HCT116 (cell line): ENCODE measurements around the gene PHPT1. TPM values are rescaled to one million over a fixed set of nuclear protein-coding genes. Genes with fewer than 3 reads are reported as not detected.
A peak's percentile ranks its signal among the peaks of the same experiment; 100 is the strongest.

Experiments used
- ATAC-seq: fragments of 200-7000 bp; cut with Tn5 transposase; 2 replicates; pipeline ENCODE4 v1.9.1; 2020; ENCODE audit warnings: mild to moderate bottlenecking, moderate library complexity
- BruUV-seq: library from RNA; stranded (reverse); fragments of 400-500 nt; replicated peaks from 2 replicates; lab custom pipeline; 2021; lab: Mats Ljungman, UMichigan
- CTCF ChIA-PET: fragments of 300-600 bp; sonication (Branson Sonifier 250); formaldehyde crosslinking; loops from one replicate; lab custom pipeline; 2021; ENCODE audit warnings: antibody characterized with exemption; lab: Charles Lee
- POLR2A ChIA-PET: fragments of 300-600, 350-600 bp; sonication (Branson Sonifier 250); formaldehyde crosslinking; loops from one replicate; lab custom pipeline; 2021; ENCODE audit warnings: antibody characterized with exemption; lab: Charles Lee
- RAD21 ChIA-PET, 2 experiments: fragments of 300-600 bp; sonication (Branson Sonifier 250); formaldehyde crosslinking; loops; one replicate each; lab custom pipeline; 2023; ENCODE audit warnings: low total read pairs in 2 of 2; ENCODE audit not compliant: uncharacterized antibody in 2 of 2, unreplicated experiment in 2 of 2, low non-redundant PET in 1 of 2; lab: Charles Lee
- DNase-seq: peaks from one replicate; pipeline ENCODE4 v3.0.0-alpha.2; 2010; ENCODE audit warnings: low read depth, low spot score
- H2AFZ ChIP-seq: fragments of 200-600 bp; shearing (Covaris generic), sonication (generic); 2 replicates; pipeline ENCODE4 v1.6.1; 2017; ENCODE audit warnings: low read depth, mixed run types, mixed read lengths, antibody characterized with exemption, low read length; ENCODE audit not compliant: poor library complexity, severe bottlenecking
- H3K27ac ChIP-seq: 2 replicates; pipeline ENCODE4 v1.5.1; 2012; ENCODE audit warnings: low read depth, low read length
- H3K27me3 ChIP-seq: fragments of 200-600 bp; sonication (generic); 2 replicates; pipeline ENCODE4 v1.6.1; 2016; ENCODE audit warnings: mixed run types, low read length, mixed read lengths; ENCODE audit not compliant: insufficient read depth
- H3K36me3 ChIP-seq, 2 experiments: fragments of 200-500 bp in 1 of 2; fragments of 200-600 bp in 1 of 2; sonication (Bioruptor generic) in 1 of 2; sonication (generic) in 1 of 2; 2 replicates each; pipeline versions ENCODE4 v1.5.1 to v1.6.1; 2014 to 2016; ENCODE audit warnings: low read length in 2 of 2, inconsistent platforms in 1 of 2, mixed read lengths in 1 of 2, mixed run types in 1 of 2; ENCODE audit not compliant: insufficient read depth in 2 of 2, control insufficient read depth in 1 of 2
- H3K4me1 ChIP-seq, 2 experiments: fragments of 200-600 bp in 1 of 2; sonication (generic) in 1 of 2; 2 replicates each; pipeline versions ENCODE4 v1.5.1 to v1.6.1; 2012 to 2017; ENCODE audit warnings: low read length in 2 of 2, inconsistent platforms in 1 of 2, mild to moderate bottlenecking in 1 of 2, mixed read lengths in 1 of 2, mixed run types in 1 of 2, moderate library complexity in 1 of 2; ENCODE audit not compliant: insufficient read depth in 2 of 2, control insufficient read depth in 1 of 2
- H3K4me2 ChIP-seq: fragments of 200-600 bp; sonication (generic); 2 replicates; pipeline ENCODE4 v1.6.1; 2017; ENCODE audit warnings: mixed run types, low read length, mixed read lengths
- H3K4me3 ChIP-seq, 2 experiments: fragments of 200-600 bp in 1 of 2; sonication (generic) in 1 of 2; replicated peaks in 1 of 2; 2 replicates each; pipeline ENCODE4 v1.5.1; 2011 to 2016; ENCODE audit warnings: low read length in 2 of 2, control low read depth in 1 of 2, low read depth in 1 of 2, mild to moderate bottlenecking in 1 of 2, mixed read lengths in 1 of 2, mixed run types in 1 of 2
- H3K79me2 ChIP-seq: fragments of 200-600 bp; sonication (generic); 2 replicates; pipeline ENCODE4 v1.6.1; 2017; ENCODE audit warnings: mild to moderate bottlenecking, mixed run types, low read length, moderate library complexity, mixed read lengths; ENCODE audit not compliant: insufficient read depth
- H3K9ac ChIP-seq: fragments of 200-600 bp; sonication (generic); 2 replicates; pipeline ENCODE4 v1.6.1; 2016; ENCODE audit warnings: low read length, mixed read lengths
- H3K9me2 ChIP-seq: fragments of 200-600 bp; sonication (generic), shearing (Covaris generic); 2 replicates; pipeline ENCODE4 v1.6.1; 2017; ENCODE audit warnings: mixed run types, mild to moderate bottlenecking, moderate library complexity; ENCODE audit not compliant: insufficient read depth
- H3K9me3 ChIP-seq, 2 experiments: fragments of 200-500 bp in 1 of 2; fragments of 200-600 bp in 1 of 2; sonication (Bioruptor generic) in 1 of 2; sonication (generic) in 1 of 2; 2 replicates each; pipeline ENCODE4 v1.6.1; 2014 to 2017; ENCODE audit warnings: low read length in 2 of 2, mixed read lengths in 2 of 2, inconsistent platforms in 1 of 2, low read depth in 1 of 2, mild to moderate bottlenecking in 1 of 2, mixed run types in 1 of 2, moderate library complexity in 1 of 2; ENCODE audit not compliant: control insufficient read depth in 1 of 2, insufficient read depth in 1 of 2
- H4K20me1 ChIP-seq: fragments of 200-600 bp; sonication (generic), shearing (Covaris generic); 2 replicates; pipeline ENCODE4 v1.6.1; 2017; ENCODE audit warnings: mixed run types, mild to moderate bottlenecking, moderate library complexity; ENCODE audit not compliant: insufficient read depth
- EZH2 ChIP-seq: fragments of 200-600 bp; sonication (generic); IDR thresholded peaks from 2 replicates; pipeline ENCODE4 v1.6.1; 2017; ENCODE audit warnings: antibody characterized with exemption, mixed run types
- EZH2phosphoT487 ChIP-seq: fragments of 200-600 bp; IDR thresholded peaks from 2 replicates; pipeline ENCODE4 v1.6.1; 2018; ENCODE audit warnings: antibody characterized with exemption, borderline replicate concordance
- FOSL1 ChIP-seq: IDR thresholded peaks from 2 replicates; pipeline ENCODE4 v1.6.1; 2012; ENCODE audit warnings: low read depth
- POLR2AphosphoS5 ChIP-seq: IDR thresholded peaks from 2 replicates; pipeline ENCODE4 v1.6.1; 2011; ENCODE audit warnings: mild to moderate bottlenecking, low read depth, low read length, moderate library complexity
- intact Hi-C: fragments of 100-400 bp; cut with micrococcal nuclease; formaldehyde crosslinking; loops from 2 replicates; pipeline ENCODE4 v1.10.0; 2022
- total RNA-seq: library from RNA; stranded (reverse); gene quantifications from one replicate; pipeline ENCODE4 v1.2.1, GENCODE V29; 2021; ENCODE audit not compliant: unreplicated experiment
- TF ChIP-seq, protein P1 (sequence below): IDR thresholded peaks from 2 replicates; pipeline ENCODE4 v1.6.1; 2012; ENCODE audit warnings: low read depth

PHPT1 gene
- total RNA-seq, 1 experiment from 2014 or later: 148 TPM

DNA sequence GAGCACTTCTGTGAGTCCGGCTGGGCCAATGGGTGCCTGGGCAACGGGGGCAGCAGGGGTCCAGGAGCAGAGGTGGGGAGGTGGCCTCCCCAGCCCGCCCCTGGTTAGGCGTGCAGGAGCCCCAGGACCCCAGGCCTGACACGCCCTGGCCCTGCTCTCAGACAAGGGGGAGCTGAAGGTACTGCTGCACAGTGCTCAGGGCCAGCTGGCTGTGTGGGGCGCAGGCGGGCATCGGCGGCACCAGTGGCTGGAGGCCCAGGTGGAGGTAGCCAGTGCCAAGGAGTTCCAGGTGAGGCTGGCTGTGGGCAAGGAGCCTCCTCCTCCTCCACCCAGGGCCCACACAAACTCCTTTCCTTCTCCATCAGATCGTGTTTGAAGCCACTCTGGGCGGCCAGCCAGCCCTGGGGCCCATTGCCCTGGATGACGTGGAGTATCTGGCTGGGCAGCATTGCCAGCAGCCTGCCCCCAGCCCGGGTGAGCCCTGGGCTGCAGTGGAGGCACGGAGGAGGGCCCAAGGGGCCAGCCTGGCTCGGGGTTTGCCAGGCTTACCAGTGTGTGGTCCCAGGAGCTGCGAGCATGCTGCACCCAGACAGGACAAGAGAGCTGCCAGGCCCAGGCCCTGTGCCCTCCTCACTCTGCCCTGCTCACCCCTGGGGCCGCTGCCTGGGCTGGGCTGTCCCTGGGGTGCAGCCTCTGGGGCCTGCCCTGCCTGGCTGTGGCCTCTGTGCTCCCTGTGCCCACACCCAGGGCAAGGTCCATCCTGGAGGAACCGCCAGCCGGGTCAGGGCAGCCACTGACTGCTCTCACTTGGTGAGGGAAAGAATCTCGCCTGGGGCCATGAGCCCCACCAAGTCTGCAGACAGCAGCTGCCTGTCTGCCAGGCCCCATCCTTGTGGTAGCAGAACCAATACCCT, 9.9 kb downstream of the PHPT1 start:
- Histone ChIP-seq H3K4me2 (no peak overlapping the region), H3K9me3 (no peaks in the 10 kb centered on the region), H3K36me3 (peaks cover 23% of the 10 kb centered on the region in 2 experiments; a peak in 3 of 4 replicates), H3K9ac (no peak overlapping the region), H2AFZ (no peak overlapping the region), H3K9me2 (no peaks in the 10 kb centered on the region), H3K4me3 (no peak overlapping the region), H3K4me1 (peaks cover 2 to 12% of the 10 kb centered on the region in 2 experiments; a peak in 2 of 4 replicates), H3K79me2 (peaks cover 10% of the 10 kb centered on the region), H3K27me3 (no peaks in the 10 kb centered on the region), H3K27ac (peak overlapping the region; percentile 44; the same call in 1 of the 2 replicates), H4K20me1 (no peaks in the 10 kb centered on the region)
- ATAC-seq: peak; percentile 13
- POLR2A ChIA-PET: interaction anchor here (0.9 kb wide), 1 partner anchor 26 kb away, joined by 3 read pairs; no protein-coding TSS in a partner anchor
- RAD21 ChIA-PET: no interaction called here
- DNase-seq: no peak
- no peak for TF ChIP-seq FOSL1
- no peak for TF ChIP-seq EZH2
- TF ChIP-seq EZH2phosphoT487: no peak
- intact Hi-C loops: no loop called here
- BruUV-seq: no TSS peak
- CTCF ChIA-PET: no interaction called here

DNA sequence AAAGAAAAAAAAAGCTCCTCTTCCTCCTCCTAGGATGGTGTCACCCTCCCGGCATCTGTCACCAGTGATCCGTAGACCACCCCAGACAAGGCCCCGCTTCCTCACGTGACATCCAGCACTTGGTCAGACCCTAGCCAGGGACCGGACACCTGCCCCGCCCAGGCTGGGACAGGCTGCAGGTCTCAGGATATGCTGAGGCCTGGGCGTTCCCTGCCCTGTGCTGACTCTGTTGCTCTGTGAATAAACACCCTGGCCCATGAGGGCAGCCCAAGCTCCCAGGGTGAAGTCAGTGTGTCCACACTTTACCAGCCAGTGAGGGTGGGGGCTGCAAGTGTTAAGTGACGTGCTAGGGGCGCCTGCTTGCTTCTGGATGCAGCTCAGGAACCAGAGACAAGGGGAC, 11.3 kb downstream of the PHPT1 start:
- Histone ChIP-seq H3K4me3 (no peak overlapping the region), H2AFZ (no peak overlapping the region), H3K9me2 (no peaks in the 10 kb centered on the region), H3K79me2 (peaks cover 25% of the 10 kb centered on the region), H3K4me2 (no peak overlapping the region)
- no peak for ATAC-seq
- TF ChIP-seq, protein P1, sequence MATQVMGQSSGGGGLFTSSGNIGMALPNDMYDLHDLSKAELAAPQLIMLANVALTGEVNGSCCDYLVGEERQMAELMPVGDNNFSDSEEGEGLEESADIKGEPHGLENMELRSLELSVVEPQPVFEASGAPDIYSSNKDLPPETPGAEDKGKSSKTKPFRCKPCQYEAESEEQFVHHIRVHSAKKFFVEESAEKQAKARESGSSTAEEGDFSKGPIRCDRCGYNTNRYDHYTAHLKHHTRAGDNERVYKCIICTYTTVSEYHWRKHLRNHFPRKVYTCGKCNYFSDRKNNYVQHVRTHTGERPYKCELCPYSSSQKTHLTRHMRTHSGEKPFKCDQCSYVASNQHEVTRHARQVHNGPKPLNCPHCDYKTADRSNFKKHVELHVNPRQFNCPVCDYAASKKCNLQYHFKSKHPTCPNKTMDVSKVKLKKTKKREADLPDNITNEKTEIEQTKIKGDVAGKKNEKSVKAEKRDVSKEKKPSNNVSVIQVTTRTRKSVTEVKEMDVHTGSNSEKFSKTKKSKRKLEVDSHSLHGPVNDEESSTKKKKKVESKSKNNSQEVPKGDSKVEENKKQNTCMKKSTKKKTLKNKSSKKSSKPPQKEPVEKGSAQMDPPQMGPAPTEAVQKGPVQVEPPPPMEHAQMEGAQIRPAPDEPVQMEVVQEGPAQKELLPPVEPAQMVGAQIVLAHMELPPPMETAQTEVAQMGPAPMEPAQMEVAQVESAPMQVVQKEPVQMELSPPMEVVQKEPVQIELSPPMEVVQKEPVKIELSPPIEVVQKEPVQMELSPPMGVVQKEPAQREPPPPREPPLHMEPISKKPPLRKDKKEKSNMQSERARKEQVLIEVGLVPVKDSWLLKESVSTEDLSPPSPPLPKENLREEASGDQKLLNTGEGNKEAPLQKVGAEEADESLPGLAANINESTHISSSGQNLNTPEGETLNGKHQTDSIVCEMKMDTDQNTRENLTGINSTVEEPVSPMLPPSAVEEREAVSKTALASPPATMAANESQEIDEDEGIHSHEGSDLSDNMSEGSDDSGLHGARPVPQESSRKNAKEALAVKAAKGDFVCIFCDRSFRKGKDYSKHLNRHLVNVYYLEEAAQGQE: no peak
- TF ChIP-seq POLR2AphosphoS5: 0 out of 2 replicates have a peak, but pooled peaks have one; percentile 7
- TF ChIP-seq, all 23 proteins: peak for 1
- Histone ChIP-seq H4K20me1 (no peaks in the 10 kb centered on the region), H3K9ac (no peak overlapping the region), H3K36me3 (peaks cover 23 to 25% of the 10 kb centered on the region in 2 experiments; a peak in 3 of 4 replicates), H3K4me1 (peaks cover 6 to 19% of the 10 kb centered on the region in 2 experiments; a peak in 3 of 4 replicates), H3K27ac (no peak overlapping the region), H3K9me3 (no peaks in the 10 kb centered on the region), H3K27me3 (no peaks in the 10 kb centered on the region)
- ChIA-PET POLR2A (interaction anchor here (0.8 to 0.9 kb wide), 2 partner anchors 15 to 25 kb away, joined by 3 to 4 read pairs; no protein-coding TSS in a partner anchor), CTCF (no interaction called here), RAD21 (no interaction called here)
- no peak for DNase-seq
- no TSS peak for BruUV-seq
- intact Hi-C loops: no loop called here
